Measurements from ENCODE around the gene PLPP4.

Gene PLPP4

DNA sequence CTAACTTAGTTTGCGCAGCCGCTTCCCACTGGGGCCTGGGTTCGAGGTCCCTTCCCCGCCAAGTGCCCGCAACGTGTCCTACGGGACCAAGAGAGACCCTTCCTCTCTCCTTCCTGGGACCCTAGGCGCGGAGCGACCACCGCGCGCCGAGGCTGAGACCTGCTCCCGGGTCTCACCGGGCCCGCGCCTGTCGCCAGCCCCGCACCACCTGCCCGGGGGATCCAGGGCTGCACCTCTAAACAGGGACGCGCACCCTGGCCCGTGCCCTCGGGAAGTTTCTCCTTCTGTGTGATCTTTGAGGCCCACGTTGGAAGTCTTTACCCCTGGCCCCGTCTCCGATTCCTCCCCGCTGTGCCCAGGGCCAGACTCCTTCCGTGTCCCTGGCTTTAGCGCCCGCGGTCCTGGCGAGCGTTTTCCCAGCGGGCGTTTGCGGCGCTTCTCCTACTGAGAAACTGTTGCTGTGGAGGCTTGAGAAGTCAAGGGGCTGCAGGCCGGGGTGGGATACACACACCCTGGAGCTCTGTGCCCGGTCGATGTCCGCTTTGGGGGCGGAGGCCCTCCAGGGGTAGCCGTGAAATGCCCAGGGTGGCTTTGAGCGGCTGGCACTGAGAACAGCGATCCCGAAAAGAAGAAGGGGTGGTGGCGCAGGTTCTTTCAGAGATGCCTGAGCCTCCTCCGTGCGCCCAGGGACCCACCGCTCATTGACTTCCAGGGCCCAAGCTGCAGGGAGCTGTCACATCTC is 575 bp downstream of the PLPP4 start:
- no peak overlapping the region for H3K4me3 ChIP-seq (replicated peaks; ENCODE audit: insufficient read depth, low read length)
- peaks cover 27% of the 10 kb centered on the region for H3K27me3 ChIP-seq (ENCODE audit: insufficient read depth, poor library complexity, severe bottlenecking)
- DNase-seq (ENCODE audit: low read depth in 1 of 2, low spot score in 1 of 2), result no peak
- no peak for TF ChIP-seq GABPA (IDR thresholded peaks at IDR 0.05; ENCODE audit: low read depth)
- TF ChIP-seq SPI1 (IDR thresholded peaks at IDR 0.05; ENCODE audit: borderline replicate concordance, low read depth), result no peak
- TF ChIP-seq CTCF (IDR thresholded peaks at IDR 0.05; ENCODE audit: insufficient read depth, low read length), result no peak
- TF ChIP-seq POLR2AphosphoS5 (IDR thresholded peaks at IDR 0.05; ENCODE audit: low read depth), result no peak
- no peak for TF ChIP-seq REST (IDR thresholded peaks at IDR 0.05; ENCODE audit: insufficient replicate concordance, low read depth)
- H3K27ac ChIP-seq (replicated peaks), result no peak overlapping the region

- no peak for DNase-seq (ENCODE audit: low read depth in 1 of 2, low spot score in 1 of 2)
- Histone ChIP-seq H3K4me3 (replicated peaks; ENCODE audit: insufficient read depth, low read length) (no peak overlapping the region), H3K27ac (replicated peaks) (no peak overlapping the region), H3K27me3 (ENCODE audit: insufficient read depth, poor library complexity, severe bottlenecking) (peaks cover 27% of the 10 kb centered on the region)
- TF ChIP-seq POLR2AphosphoS5 (IDR thresholded peaks at IDR 0.05; ENCODE audit: low read depth) (no peak), CTCF (IDR thresholded peaks at IDR 0.05; ENCODE audit: insufficient read depth, low read length) (no peak), SPI1 (IDR thresholded peaks at IDR 0.05; ENCODE audit: borderline replicate concordance, low read depth) (no peak), REST (IDR thresholded peaks at IDR 0.05; ENCODE audit: insufficient replicate concordance, low read depth) (no peak), GABPA (IDR thresholded peaks at IDR 0.05; ENCODE audit: low read depth) (no peak)
These were observed 1.4 kb downstream of the PLPP4 start for GRCh38 chr10:120458432-120458831.

GRCh38 chr10:120459185-120459584 is 2.2 kb downstream of the PLPP4 start:
- no peak overlapping the region for H3K27ac ChIP-seq (replicated peaks)
- H3K4me3 ChIP-seq (replicated peaks; ENCODE audit: insufficient read depth, low read length), result no peak overlapping the region
- no peak for TF ChIP-seq POLR2AphosphoS5 (IDR thresholded peaks at IDR 0.05; ENCODE audit: low read depth)
- no peak for TF ChIP-seq SPI1 (IDR thresholded peaks at IDR 0.05; ENCODE audit: borderline replicate concordance, low read depth)
- TF ChIP-seq REST (IDR thresholded peaks at IDR 0.05; ENCODE audit: insufficient replicate concordance, low read depth), result no peak
- no peak for TF ChIP-seq GABPA (IDR thresholded peaks at IDR 0.05; ENCODE audit: low read depth)
- no peak for TF ChIP-seq CTCF (IDR thresholded peaks at IDR 0.05; ENCODE audit: insufficient read depth, low read length)
- H3K27me3 ChIP-seq (ENCODE audit: insufficient read depth, poor library complexity, severe bottlenecking), result peaks cover 27% of the 10 kb centered on the region
- DNase-seq (ENCODE audit: low read depth in 1 of 2, low spot score in 1 of 2), result no peak

All from HL-60 (cell line).